Panc1 (cell line): ENCODE data around the gene FUT1. TPM values are rescaled to one million over a fixed set of nuclear protein-coding genes. Genes with fewer than 3 reads are reported as not detected.
"Not testable (repeated sequence)": the region's sequence is repeated elsewhere in the genome, so short reads cannot be mapped to it uniquely, and the experiment has no call there.

Experiments used
- ATAC-seq: fragments of 200-7000 bp; cut with Tn5 transposase; 2 replicates; pipeline ENCODE4 v1.9.1; 2020; ENCODE audit warnings: mild to moderate bottlenecking, moderate library complexity
- BruUV-seq: library from RNA; stranded (reverse); fragments of 400-500 nt; replicated peaks from 2 replicates; lab custom pipeline; 2021; lab: Mats Ljungman, UMichigan
- CTCF ChIA-PET: fragments of 300-600 bp; sonication (Branson Sonifier 250); formaldehyde crosslinking; loops from one replicate; lab custom pipeline; 2022; ENCODE audit warnings: antibody characterized with exemption; lab: Charles Lee
- POLR2A ChIA-PET: fragments of 300-600 bp; sonication (Branson Sonifier 250); formaldehyde crosslinking; loops from one replicate; lab custom pipeline; 2022; ENCODE audit warnings: antibody characterized with exemption; lab: Charles Lee
- DNase-seq: peaks from one replicate; pipeline ENCODE4 v3.0.0-alpha.2; 2010; ENCODE audit warnings: low read depth, low spot score
- H3K27ac ChIP-seq: 2 replicates; pipeline ENCODE4 v1.5.1; 2011; ENCODE audit warnings: mild to moderate bottlenecking, low read length, inconsistent platforms
- H3K27me3 ChIP-seq: fragments of 200-500 bp; sonication (Bioruptor generic); 2 replicates; pipeline ENCODE4 v1.6.0; 2014; ENCODE audit warnings: low read length, inconsistent platforms; ENCODE audit not compliant: control insufficient read depth, insufficient read depth
- H3K36me3 ChIP-seq: fragments of 200-500 bp; sonication (Bioruptor generic); 2 replicates; pipeline ENCODE4 v1.5.1; 2014; ENCODE audit warnings: inconsistent platforms, mild to moderate bottlenecking, low read length, moderate library complexity; ENCODE audit not compliant: control insufficient read depth, insufficient read depth
- H3K4me1 ChIP-seq: 2 replicates; pipeline ENCODE4 v1.5.1; 2011; ENCODE audit warnings: inconsistent platforms, mild to moderate bottlenecking, low read length, moderate library complexity; ENCODE audit not compliant: control insufficient read depth, insufficient read depth
- H3K4me3 ChIP-seq, 2 experiments: 2 replicates each; pipeline ENCODE4 v1.5.1; 2011 to 2012; ENCODE audit warnings: low read depth in 2 of 2, low read length in 2 of 2, mild to moderate bottlenecking in 2 of 2, inconsistent platforms in 1 of 2, moderate library complexity in 1 of 2
- H3K9me3 ChIP-seq: fragments of 200-500 bp; sonication (Bioruptor generic); 2 replicates; pipeline ENCODE4 v1.5.1; 2014; ENCODE audit warnings: low read depth, mild to moderate bottlenecking, inconsistent platforms, low read length, moderate library complexity; ENCODE audit not compliant: control insufficient read depth, insufficient read depth
- TCF7L2 ChIP-seq: IDR thresholded peaks from 2 replicates; pipeline ENCODE4 v1.6.1; 2011; ENCODE audit warnings: mild to moderate bottlenecking, low read depth, low read length, inconsistent platforms
- in situ Hi-C: cut with HindIII; loops from 2 replicates; pipeline ENCODE4 v1.10.0; 2016; ENCODE audit warnings: low sequenced_read_pairs, low pct_unique_long_range_greater_than_20kb
- intact Hi-C: fragments of 100-400 bp; cut with micrococcal nuclease; formaldehyde crosslinking; loops from one replicate; pipeline ENCODE4 v1.10.0; 2022; ENCODE audit not compliant: unreplicated experiment
- total RNA-seq: library from RNA; stranded (reverse); gene quantifications from one replicate; pipeline ENCODE4 v1.2.1, GENCODE V29; 2021; ENCODE audit not compliant: unreplicated experiment
- TF ChIP-seq, protein P1 (sequence below): fragments of 450-650 bp; IDR thresholded peaks from 2 replicates; pipeline ENCODE4 v1.5.1; 2017; ENCODE audit warnings: mild to moderate bottlenecking
- TF ChIP-seq, protein P2 (sequence below), 2 experiments: IDR thresholded peaks; 2 replicates each; pipeline ENCODE4 v1.6.1; 2011 to 2012; ENCODE audit warnings: low read depth in 2 of 2, control low read depth in 1 of 2, low read length in 1 of 2, mild to moderate bottlenecking in 1 of 2, moderate library complexity in 1 of 2; ENCODE audit not compliant: insufficient read depth in 1 of 2

The FUT1 gene
- total RNA-seq, 1 experiment from 2014 or later = 0.13 TPM

DNA sequence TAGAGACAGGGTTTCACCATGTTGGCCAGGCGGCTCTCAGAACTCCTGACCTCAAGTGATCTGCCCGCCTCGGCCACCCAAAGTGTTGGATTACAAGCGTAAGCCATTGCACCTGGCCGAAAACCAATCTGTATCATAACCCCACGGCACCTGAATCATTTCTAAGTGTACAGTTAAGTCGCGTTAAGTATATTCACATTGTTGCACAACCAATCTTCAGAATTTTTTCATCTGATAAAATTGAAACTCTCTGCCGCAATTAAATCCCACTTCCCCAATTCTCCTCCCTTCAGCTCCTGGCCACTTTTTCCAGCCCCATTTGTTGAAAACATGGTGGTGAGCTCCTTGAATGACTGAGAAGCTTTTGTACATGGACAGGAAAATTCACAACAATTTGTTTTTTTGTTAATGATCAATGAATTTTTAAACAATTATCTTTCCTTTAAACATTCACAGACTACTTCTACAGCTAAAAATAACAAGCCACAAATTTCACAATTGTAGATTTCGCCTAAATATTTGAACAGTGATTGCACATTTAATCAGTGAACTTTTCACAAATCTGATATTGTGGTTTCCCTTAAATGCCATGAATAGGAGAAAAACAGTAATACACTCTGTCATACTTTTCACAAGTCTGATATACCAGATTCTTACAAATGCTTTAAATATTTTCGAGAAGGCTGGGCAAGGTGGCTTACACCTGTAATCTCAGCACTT is 16.7 kb upstream of the FUT1 start:
- Histone ChIP-seq H3K4me1 (no peaks in the 10 kb centered on the region), H3K27ac (no peak overlapping the region), H3K4me3 (no peak overlapping the region), H3K9me3 (no peaks in the 10 kb centered on the region), H3K27me3 (no peaks in the 10 kb centered on the region), H3K36me3 (no peaks in the 10 kb centered on the region)
- in situ Hi-C loops (no loop called here), intact Hi-C loops (no loop called here)
- DNase-seq = no peak
- ATAC-seq = no peak
- BruUV-seq = no TSS peak
- POLR2A ChIA-PET = no interaction called here
- CTCF ChIA-PET = no interaction called here
- TF ChIP-seq, protein P1, sequence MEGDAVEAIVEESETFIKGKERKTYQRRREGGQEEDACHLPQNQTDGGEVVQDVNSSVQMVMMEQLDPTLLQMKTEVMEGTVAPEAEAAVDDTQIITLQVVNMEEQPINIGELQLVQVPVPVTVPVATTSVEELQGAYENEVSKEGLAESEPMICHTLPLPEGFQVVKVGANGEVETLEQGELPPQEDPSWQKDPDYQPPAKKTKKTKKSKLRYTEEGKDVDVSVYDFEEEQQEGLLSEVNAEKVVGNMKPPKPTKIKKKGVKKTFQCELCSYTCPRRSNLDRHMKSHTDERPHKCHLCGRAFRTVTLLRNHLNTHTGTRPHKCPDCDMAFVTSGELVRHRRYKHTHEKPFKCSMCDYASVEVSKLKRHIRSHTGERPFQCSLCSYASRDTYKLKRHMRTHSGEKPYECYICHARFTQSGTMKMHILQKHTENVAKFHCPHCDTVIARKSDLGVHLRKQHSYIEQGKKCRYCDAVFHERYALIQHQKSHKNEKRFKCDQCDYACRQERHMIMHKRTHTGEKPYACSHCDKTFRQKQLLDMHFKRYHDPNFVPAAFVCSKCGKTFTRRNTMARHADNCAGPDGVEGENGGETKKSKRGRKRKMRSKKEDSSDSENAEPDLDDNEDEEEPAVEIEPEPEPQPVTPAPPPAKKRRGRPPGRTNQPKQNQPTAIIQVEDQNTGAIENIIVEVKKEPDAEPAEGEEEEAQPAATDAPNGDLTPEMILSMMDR = no peak
- no peak for TF ChIP-seq TCF7L2

DNA sequence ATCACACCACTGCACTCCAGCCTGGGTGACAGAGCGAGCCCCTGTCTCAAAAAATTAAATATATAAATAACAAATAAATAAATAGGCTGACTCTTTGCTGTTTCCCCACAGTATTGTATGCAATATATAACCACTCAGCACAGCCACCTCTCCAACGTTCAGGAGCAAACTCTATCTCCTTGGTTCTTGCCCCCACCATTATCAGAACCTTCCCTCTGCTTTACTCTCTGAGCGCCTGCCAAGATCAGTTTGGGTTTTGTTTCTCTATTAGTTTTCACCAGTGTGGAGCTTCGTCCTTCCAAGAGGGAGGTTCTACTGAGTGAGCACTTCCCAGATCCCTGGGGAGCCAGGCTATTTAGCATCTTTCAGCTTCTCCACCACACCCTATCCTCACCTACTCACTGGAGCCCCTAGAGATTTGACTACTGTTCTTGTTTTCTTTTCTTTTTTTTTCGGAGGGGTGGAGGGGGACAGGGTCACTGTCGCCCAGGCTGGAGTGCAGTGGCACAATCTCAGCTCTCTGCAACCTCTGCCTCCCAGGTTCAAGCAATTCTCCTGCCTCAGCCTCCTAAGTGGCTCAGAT is 15.8 kb upstream of the FUT1 start:
- DNase-seq, BruUV-seq, ATAC-seq, H3K4me1 ChIP-seq, CTCF ChIA-PET, H3K9me3 ChIP-seq, POLR2A ChIA-PET, H3K4me3 ChIP-seq, H3K36me3 ChIP-seq, in situ Hi-C loops, H3K27me3 ChIP-seq, intact Hi-C loops, H3K27ac ChIP-seq: not testable (repeated sequence)

DNA sequence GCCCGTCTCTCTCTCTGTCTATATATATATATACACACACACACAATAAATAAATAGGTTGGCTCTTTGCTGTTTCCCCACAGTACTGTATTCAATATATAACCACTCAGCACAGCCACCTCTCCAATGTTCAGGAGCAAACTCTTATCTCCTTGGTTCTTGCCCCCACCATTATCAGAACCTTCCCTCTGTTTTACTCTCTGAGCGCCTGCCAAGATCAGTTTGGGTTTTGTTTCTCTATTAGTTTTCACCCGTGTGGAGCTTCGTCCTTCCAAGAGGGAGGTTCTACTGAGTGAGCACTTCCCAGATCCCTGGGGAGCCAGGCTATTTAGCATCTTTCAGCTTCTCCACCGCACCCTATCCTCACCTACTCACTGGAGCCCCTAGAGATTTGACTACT is 13.4 kb upstream of the FUT1 start:
- intact Hi-C loops, in situ Hi-C loops, DNase-seq, BruUV-seq, H3K4me3 ChIP-seq, H3K27ac ChIP-seq, H3K9me3 ChIP-seq, POLR2A ChIA-PET, CTCF ChIA-PET, H3K4me1 ChIP-seq, H3K36me3 ChIP-seq, ATAC-seq, H3K27me3 ChIP-seq: not testable (repeated sequence)

DNA sequence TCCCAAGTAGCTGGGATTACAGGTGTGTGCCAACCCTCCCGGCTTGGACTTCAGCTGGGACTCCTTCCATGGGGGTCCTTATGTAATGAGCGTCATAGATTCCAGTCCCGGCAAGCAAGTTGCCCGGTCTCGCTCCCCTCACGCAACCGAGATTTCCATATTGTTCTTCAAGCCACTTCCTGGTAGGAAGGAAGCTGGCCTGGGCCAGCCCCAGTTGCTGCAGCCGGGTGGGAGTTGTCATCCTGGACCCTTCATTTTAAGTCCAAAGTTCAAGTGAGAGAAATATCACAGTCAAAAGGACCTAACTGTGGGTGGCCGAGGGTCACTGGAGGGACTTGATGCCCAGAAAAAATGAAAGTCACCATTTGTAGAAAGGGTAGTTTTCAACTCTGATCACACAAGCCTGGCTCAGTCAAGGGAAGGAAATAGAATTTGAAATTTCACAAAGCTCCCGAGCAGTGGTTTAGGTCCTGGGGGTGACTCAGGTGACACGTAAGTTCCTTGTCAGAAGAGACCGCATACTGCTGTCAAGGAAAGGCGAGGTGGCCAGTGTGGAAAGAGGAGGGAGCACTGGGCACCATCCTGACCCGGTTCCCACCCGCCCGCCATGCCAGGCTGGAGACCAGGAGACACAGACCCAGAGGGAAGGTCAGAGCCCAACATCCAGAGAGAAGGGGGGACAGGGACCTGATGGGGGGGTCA is 8.2 kb upstream of the FUT1 start:
- Histone ChIP-seq H3K36me3 (no peaks in the 10 kb centered on the region), H3K27me3 (no peaks in the 10 kb centered on the region), H3K27ac (no peak overlapping the region), H3K4me3 (no peak overlapping the region), H3K9me3 (no peaks in the 10 kb centered on the region), H3K4me1 (no peaks in the 10 kb centered on the region; the same call in 1 of the 2 replicates)
- intact Hi-C loops = no loop called here
- no TSS peak for BruUV-seq
- TF ChIP-seq, protein P2, sequence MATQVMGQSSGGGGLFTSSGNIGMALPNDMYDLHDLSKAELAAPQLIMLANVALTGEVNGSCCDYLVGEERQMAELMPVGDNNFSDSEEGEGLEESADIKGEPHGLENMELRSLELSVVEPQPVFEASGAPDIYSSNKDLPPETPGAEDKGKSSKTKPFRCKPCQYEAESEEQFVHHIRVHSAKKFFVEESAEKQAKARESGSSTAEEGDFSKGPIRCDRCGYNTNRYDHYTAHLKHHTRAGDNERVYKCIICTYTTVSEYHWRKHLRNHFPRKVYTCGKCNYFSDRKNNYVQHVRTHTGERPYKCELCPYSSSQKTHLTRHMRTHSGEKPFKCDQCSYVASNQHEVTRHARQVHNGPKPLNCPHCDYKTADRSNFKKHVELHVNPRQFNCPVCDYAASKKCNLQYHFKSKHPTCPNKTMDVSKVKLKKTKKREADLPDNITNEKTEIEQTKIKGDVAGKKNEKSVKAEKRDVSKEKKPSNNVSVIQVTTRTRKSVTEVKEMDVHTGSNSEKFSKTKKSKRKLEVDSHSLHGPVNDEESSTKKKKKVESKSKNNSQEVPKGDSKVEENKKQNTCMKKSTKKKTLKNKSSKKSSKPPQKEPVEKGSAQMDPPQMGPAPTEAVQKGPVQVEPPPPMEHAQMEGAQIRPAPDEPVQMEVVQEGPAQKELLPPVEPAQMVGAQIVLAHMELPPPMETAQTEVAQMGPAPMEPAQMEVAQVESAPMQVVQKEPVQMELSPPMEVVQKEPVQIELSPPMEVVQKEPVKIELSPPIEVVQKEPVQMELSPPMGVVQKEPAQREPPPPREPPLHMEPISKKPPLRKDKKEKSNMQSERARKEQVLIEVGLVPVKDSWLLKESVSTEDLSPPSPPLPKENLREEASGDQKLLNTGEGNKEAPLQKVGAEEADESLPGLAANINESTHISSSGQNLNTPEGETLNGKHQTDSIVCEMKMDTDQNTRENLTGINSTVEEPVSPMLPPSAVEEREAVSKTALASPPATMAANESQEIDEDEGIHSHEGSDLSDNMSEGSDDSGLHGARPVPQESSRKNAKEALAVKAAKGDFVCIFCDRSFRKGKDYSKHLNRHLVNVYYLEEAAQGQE (IDR thresholded peaks at IDR 0.05; ENCODE audit: insufficient read depth in 1 of 2, low read depth in 2 of 2, low read length in 1 of 2) = no peak
- ATAC-seq (no peak), DNase-seq (no peak)
- in situ Hi-C loops = no loop called here
- POLR2A ChIA-PET = no interaction called here
- CTCF ChIA-PET = interaction anchor here (0.7 kb wide), 1 partner anchor 175 kb away, joined by 3 read pairs; no protein-coding TSS in a partner anchor
